ENCODE results near the gene ADCY9.

GRCh38 chr16:4016658-4017057 lies 99.6 kb downstream of the ADCY9 start:
- TF ChIP-seq CTCF (IDR thresholded peaks at IDR 0.05; ENCODE audit: insufficient read depth, low read depth, low read length), result no peak
- TF ChIP-seq EZH2 (IDR thresholded peaks at IDR 0.05; ENCODE audit: insufficient read depth, low read length), result no peak

Measured in astrocyte (in vitro differentiated cells and primary cell).